ENCODE results near the gene ODAD3. TPM values are rescaled to one million over a fixed set of nuclear protein-coding genes. Genes with fewer than 3 reads are reported as not detected.
"Not testable (repeated sequence)": the region's sequence is repeated elsewhere in the genome, so short reads cannot be mapped to it uniquely, and the experiment has no call there.

The ODAD3 gene
- polyA plus RNA-seq, 12 donors: 0.16 to 0.41 (median 0.29) TPM; not detected in 2

GRCh38 chr19:11463391-11463790, 28.5 kb upstream of the ODAD3 start:
- no peak for DNase-seq

- no peak for DNase-seq
Measured at GRCh38 chr19:11461453-11461852, 26.5 kb upstream of the ODAD3 start.

- DNase-seq: no peak
Measured at GRCh38 chr19:11460207-11460606, 25.3 kb upstream of the ODAD3 start.

GRCh38 chr19:11458912-11459311, 24.0 kb upstream of the ODAD3 start:
- not testable (repeated sequence) for DNase-seq

- DNase-seq: no peak
Measured at GRCh38 chr19:11458236-11458900, 23.4 kb upstream of the ODAD3 start.

GRCh38 chr19:11457831-11458230, 22.9 kb upstream of the ODAD3 start:
- no peak for DNase-seq

- DNase-seq: no peak
Measured at GRCh38 chr19:11457115-11457514, 22.2 kb upstream of the ODAD3 start.

GRCh38 chr19:11456659-11457058, 21.7 kb upstream of the ODAD3 start:
- DNase-seq: no peak

- DNase-seq: not testable (repeated sequence)
Measured at GRCh38 chr19:11455233-11455554, 20.3 kb upstream of the ODAD3 start.

- DNase-seq: no peak
Measured at GRCh38 chr19:11453468-11454341, 18.8 kb upstream of the ODAD3 start.

- no peak for DNase-seq
Measured at GRCh38 chr19:11452620-11453310, 17.8 kb upstream of the ODAD3 start.

GRCh38 chr19:11451871-11452619, 17.1 kb upstream of the ODAD3 start:
- no peak for DNase-seq

GRCh38 chr19:11451327-11451870, 16.5 kb upstream of the ODAD3 start:
- no peak for DNase-seq

GRCh38 chr19:11450570-11451326, 15.8 kb upstream of the ODAD3 start:
- no peak for DNase-seq

- no peak for DNase-seq
Measured at GRCh38 chr19:11448923-11449554, 14.1 kb upstream of the ODAD3 start.

- DNase-seq: no peak
Measured at GRCh38 chr19:11448410-11448809, 13.5 kb upstream of the ODAD3 start.

- no peak for DNase-seq
Measured at GRCh38 chr19:11447347-11448262, 12.7 kb upstream of the ODAD3 start.

GRCh38 chr19:11446652-11447301, 11.9 kb upstream of the ODAD3 start:
- no peak for DNase-seq

GRCh38 chr19:11446271-11446651, 11.3 kb upstream of the ODAD3 start:
- no peak for DNase-seq
